ENCODE results near the gene SLC35F3.
"Not testable (repeated sequence)": the region's sequence is repeated elsewhere in the genome, so short reads cannot be mapped to it uniquely, and the experiment has no call there.

SLC35F3 gene

GRCh38 chr1:234247746-234248145 lies 343.3 kb downstream of the SLC35F3 start:
- not testable (repeated sequence) for DNase-seq (ENCODE audit: low read depth in 3 of 3)

- DNase-seq (ENCODE audit: low read depth in 3 of 3) = no peak
These were observed 346.3 kb downstream of the SLC35F3 start for GRCh38 chr1:234250747-234251146.

- no peak for DNase-seq (ENCODE audit: low read depth in 3 of 3)
These were observed 349.3 kb downstream of the SLC35F3 start for GRCh38 chr1:234253732-234254131.

- DNase-seq (ENCODE audit: low read depth in 3 of 3) = no peak
These were observed 351.9 kb downstream of the SLC35F3 start for GRCh38 chr1:234256359-234256758.

GRCh38 chr1:234258071-234258470 lies 353.6 kb downstream of the SLC35F3 start:
- DNase-seq (ENCODE audit: low read depth in 3 of 3) = no peak

GRCh38 chr1:234260578-234260977 lies 356.1 kb downstream of the SLC35F3 start:
- DNase-seq (ENCODE audit: low read depth in 3 of 3) = peak in 2 of 3 experiments; percentile 13 to 27

- DNase-seq (ENCODE audit: low read depth in 3 of 3) = no peak
These were observed 357.1 kb downstream of the SLC35F3 start for GRCh38 chr1:234261545-234261944.

- no peak for DNase-seq (ENCODE audit: low read depth in 3 of 3)
These were observed 357.7 kb downstream of the SLC35F3 start for GRCh38 chr1:234262007-234262753.

- DNase-seq (ENCODE audit: low read depth in 3 of 3) = no peak
These were observed 358.3 kb downstream of the SLC35F3 start for GRCh38 chr1:234262754-234263105.

- no peak for DNase-seq (ENCODE audit: low read depth in 3 of 3)
These were observed 360.4 kb downstream of the SLC35F3 start for GRCh38 chr1:234264832-234265231.

GRCh38 chr1:234265321-234265720 lies 360.8 kb downstream of the SLC35F3 start:
- no peak for DNase-seq (ENCODE audit: low read depth in 3 of 3)

GRCh38 chr1:234265861-234266260 lies 361.4 kb downstream of the SLC35F3 start:
- DNase-seq (ENCODE audit: low read depth in 3 of 3) = no peak

- DNase-seq (ENCODE audit: low read depth in 3 of 3) = no peak
These were observed 365.6 kb downstream of the SLC35F3 start for GRCh38 chr1:234270093-234270492.

- DNase-seq (ENCODE audit: low read depth in 3 of 3) = no peak
These were observed 366.2 kb downstream of the SLC35F3 start for GRCh38 chr1:234270581-234271242.

GRCh38 chr1:234271243-234271606 lies 366.7 kb downstream of the SLC35F3 start:
- DNase-seq (ENCODE audit: low read depth in 3 of 3) = no peak

- no peak for DNase-seq (ENCODE audit: low read depth in 3 of 3)
These were observed 368.3 kb downstream of the SLC35F3 start for GRCh38 chr1:234272656-234273312.

GRCh38 chr1:234273981-234274380 lies 369.5 kb downstream of the SLC35F3 start:
- DNase-seq (ENCODE audit: low read depth in 3 of 3) = no peak

GRCh38 chr1:234276151-234276788 lies 371.8 kb downstream of the SLC35F3 start:
- DNase-seq (ENCODE audit: low read depth in 3 of 3) = no peak

- DNase-seq (ENCODE audit: low read depth in 3 of 3) = no peak
These were observed 372.8 kb downstream of the SLC35F3 start for GRCh38 chr1:234277161-234277868.

- DNase-seq (ENCODE audit: low read depth in 3 of 3) = no peak
These were observed 374.5 kb downstream of the SLC35F3 start for GRCh38 chr1:234279021-234279420.

GRCh38 chr1:234280500-234280899 lies 376.0 kb downstream of the SLC35F3 start:
- no peak for DNase-seq (ENCODE audit: low read depth in 3 of 3)

All from stimulated activated CD4-positive, alpha-beta T cell treated with anti-CD3 and anti-CD28 coated beads, TNF-alpha, amount 100 ng/mL, for 24 hours (primary cell).